Gastroesophageal sphincter (tissue), 4 donors: ENCODE data around the gene SLC25A15. TPM values are rescaled to one million over a fixed set of nuclear protein-coding genes. Genes with fewer than 3 reads are reported as not detected.
A peak's percentile ranks its signal among the peaks of the same experiment; 100 is the strongest.

ENCODE experiments used
- ATAC-seq: fragments of 150-250 bp; one replicate; pipeline ENCODE4 v1.9.1; 2016; ENCODE audit warnings: mild to moderate bottlenecking, moderate library complexity
- H3K27ac ChIP-seq, 4 donors: fragments of 200-600 bp; sonication (generic) in 3 of 4; 1 replicate in 3 of 4; 2 replicates in 1 of 4; pipeline ENCODE4 v1.5.1; 2016 to 2019
- H3K27me3 ChIP-seq: fragments of 200-600 bp; sonication (generic); one replicate; pipeline ENCODE4 v1.5.1; 2019
- H3K36me3 ChIP-seq, 2 donors: fragments of 200-600 bp; sonication (generic); one replicate each; pipeline ENCODE4 v1.5.1; 2019; ENCODE audit warnings: control low read depth in 1 of 2
- H3K4me1 ChIP-seq, 3 donors: fragments of 200-600 bp; sonication (generic); 1 replicate in 2 of 3; 2 replicates in 1 of 3; pipeline ENCODE4 v1.5.1; 2016 to 2019; ENCODE audit warnings: control low read depth in 2 of 3
- H3K4me3 ChIP-seq, 2 donors: fragments of 200-600 bp; sonication (generic); one replicate each; pipeline ENCODE4 v1.5.1; 2019; ENCODE audit warnings: mild to moderate bottlenecking in 1 of 2, moderate library complexity in 1 of 2
- H3K9me3 ChIP-seq, 3 donors: fragments of 200-600 bp; sonication (generic); one replicate each; pipeline ENCODE4 v1.5.1; 2017 to 2019; ENCODE audit warnings: control low read depth in 2 of 3
- CTCF ChIP-seq, 4 experiments: fragments of 200-600 bp in 2 of 4; fragments of 450-650 bp in 2 of 4; sonication (generic) in 1 of 4; IDR thresholded peaks; one replicate each; pipeline ENCODE4 v1.5.1; 2017 to 2019; ENCODE audit warnings: antibody characterized with exemption in 4 of 4, mild to moderate bottlenecking in 2 of 4, moderate library complexity in 2 of 4
- EP300 ChIP-seq: sonication (generic); formaldehyde crosslinking; IDR thresholded peaks from one replicate; pipeline ENCODE4 v1.6.1; 2017; ENCODE audit warnings: antibody characterized with exemption, mild to moderate bottlenecking
- POLR2A ChIP-seq, 2 donors: fragments of 450-650 bp; IDR thresholded peaks; one replicate each; pipeline ENCODE4 v1.6.1; 2017; ENCODE audit warnings: antibody characterized with exemption in 2 of 2, mild to moderate bottlenecking in 2 of 2, moderate library complexity in 1 of 2
- POLR2AphosphoS5 ChIP-seq: sonication (generic); formaldehyde crosslinking; IDR thresholded peaks from one replicate; pipeline ENCODE4 v1.6.1; 2017; ENCODE audit warnings: antibody characterized with exemption
- WGBS, 2 donors: methylation state at CpG; one replicate each; pipeline ENCODE4 v1.1.5; 2018; ENCODE audit warnings: low coverage in 1 of 2; 5-methylcytosine and 5-hydroxymethylcytosine counted together
- total RNA-seq, 4 donors: library from RNA; depleted of rRNA; stranded (reverse); fragments of >200 nt; gene quantifications; one replicate each; pipeline ENCODE4 v1.1.0, GENCODE V29; 2016

The SLC25A15 gene
- total RNA-seq, 4 donors from 2014 or later = 1.8 to 14.4 (median 3.0) TPM

DNA sequence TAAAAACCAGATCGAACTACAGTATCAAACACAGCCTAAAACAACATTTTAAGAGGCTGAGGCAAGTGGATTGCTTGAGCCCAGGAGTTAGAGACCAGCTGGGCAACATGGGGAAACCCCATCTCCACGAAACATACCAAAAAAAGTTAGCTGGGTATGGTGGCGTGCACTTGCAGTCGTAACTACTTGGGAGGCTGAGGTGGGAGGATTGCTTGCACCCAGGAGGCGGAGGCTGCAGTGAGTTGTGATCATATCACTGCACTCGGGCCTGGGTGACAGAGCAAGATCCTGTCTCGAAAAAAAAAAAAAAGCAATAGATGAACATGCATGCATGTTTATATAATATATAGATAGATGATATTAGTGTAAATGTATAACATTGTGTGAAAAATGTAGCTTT, 13.2 kb upstream of the SLC25A15 start:
- no peaks in the 10 kb centered on the region for H3K36me3 ChIP-seq
- H3K27ac ChIP-seq = no peak overlapping the region
- H3K9me3 ChIP-seq = no peaks in the 10 kb centered on the region
- no peak overlapping the region for H3K4me3 ChIP-seq
- no peak for ATAC-seq
- H3K27me3 ChIP-seq = no peaks in the 10 kb centered on the region
- no peak for TF ChIP-seq POLR2AphosphoS5
- TF ChIP-seq POLR2A (IDR thresholded peaks at IDR 0.05) = no peak
- peaks cover 0 to 11% (median 0%) of the 10 kb centered on the region in 3 donors for H3K4me1 ChIP-seq
- WGBS, 2 donors = 70 to 83% methylated on average over 2 to 7 of the region's 7 CpGs

- TF ChIP-seq POLR2AphosphoS5 (no peak), POLR2A (IDR thresholded peaks at IDR 0.05) (no peak), EP300 (no peak), CTCF (IDR thresholded peaks at IDR 0.05) (no peak)
- H3K27me3 ChIP-seq = no peaks in the 10 kb centered on the region
- H3K36me3 ChIP-seq = no peaks in the 10 kb centered on the region
- no peak overlapping the region for H3K27ac ChIP-seq
- WGBS, 2 donors = 57 to 67% methylated on average over 5 to 7 of the region's 7 CpGs
- no peaks in the 10 kb centered on the region for H3K9me3 ChIP-seq
- no peak overlapping the region for H3K4me3 ChIP-seq
- peaks cover 0 to 11% (median 0%) of the 10 kb centered on the region in 3 donors for H3K4me1 ChIP-seq
- peak; percentile 7 for ATAC-seq
Measured at GRCh38 chr13:40776681-40777165, 12.7 kb upstream of the SLC25A15 start.

DNA sequence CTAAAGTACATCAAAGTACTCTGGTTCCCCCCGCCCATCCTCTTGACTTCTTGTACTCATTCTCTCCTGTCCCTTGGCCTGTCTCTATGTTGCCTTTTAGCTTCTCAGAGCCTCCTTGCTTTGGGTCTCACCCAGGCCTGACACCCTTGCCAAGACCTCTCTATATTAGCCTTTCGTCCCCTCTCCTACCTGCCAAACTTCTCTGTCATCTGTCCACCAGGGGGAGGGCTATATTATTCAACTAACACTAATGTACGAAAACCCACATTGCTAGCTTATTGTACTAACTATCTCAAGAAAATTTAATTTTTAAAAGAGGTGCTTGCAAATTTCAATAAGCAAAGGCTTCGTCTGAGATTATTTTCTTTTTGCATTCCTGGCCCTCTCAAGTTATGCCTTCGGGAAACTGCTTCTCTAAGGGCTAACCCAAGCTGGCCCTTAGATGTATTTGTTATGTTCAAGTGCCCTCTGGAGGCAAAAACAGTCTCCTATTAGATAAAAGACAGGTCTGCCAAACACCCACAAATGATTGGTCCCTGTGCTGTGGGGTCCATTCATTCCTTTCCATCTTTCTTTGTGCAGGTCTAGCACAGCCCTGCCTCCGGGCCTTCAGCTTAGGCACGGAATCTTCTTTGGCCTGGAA, 12.1 kb upstream of the SLC25A15 start:
- no peaks in the 10 kb centered on the region for H3K27me3 ChIP-seq
- H3K9me3 ChIP-seq = no peaks in the 10 kb centered on the region
- H3K4me3 ChIP-seq = peak overlapping the region; percentile 15 to 26
- peak; percentile 77 for ATAC-seq
- peaks cover 0 to 11% (median 0%) of the 10 kb centered on the region in 3 donors for H3K4me1 ChIP-seq
- WGBS, 2 donors = 14 to 17% methylated on average over 6 to 7 of the region's 7 CpGs
- H3K27ac ChIP-seq = peak overlapping the region in 1 of 4 donors; percentile 13
- TF ChIP-seq POLR2A (IDR thresholded peaks at IDR 0.05) (no peak), CTCF (IDR thresholded peaks at IDR 0.05) (peak; percentile 49 to 68 (median 62))
- H3K36me3 ChIP-seq = no peaks in the 10 kb centered on the region

DNA sequence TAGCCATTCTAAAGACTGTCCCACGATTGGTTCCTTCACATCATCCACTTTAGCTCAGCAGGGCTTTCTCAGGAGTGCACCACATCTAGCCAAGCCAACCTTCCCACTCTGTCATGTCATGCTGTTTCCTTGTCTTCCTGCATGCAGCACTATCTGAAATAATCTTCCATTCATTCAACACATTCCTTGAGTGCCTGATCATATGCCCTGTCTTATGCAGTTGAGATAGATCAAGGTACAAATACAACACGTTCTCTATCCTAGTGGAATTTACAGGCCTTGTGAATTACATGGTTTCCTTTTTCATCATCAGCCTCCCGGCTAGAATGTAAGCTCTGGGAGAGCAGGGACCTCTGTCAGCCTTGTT, 11.6 kb upstream of the SLC25A15 start:
- ATAC-seq = no peak

GRCh38 chr13:40779049-40779448, 10.4 kb upstream of the SLC25A15 start:
- no peaks in the 10 kb centered on the region for H3K36me3 ChIP-seq
- no peak overlapping the region for H3K27ac ChIP-seq
- 24 to 36% methylated on average over 3 to 4 of the region's 4 CpGs for WGBS, 2 donors
- no peak overlapping the region for H3K4me3 ChIP-seq
- peaks cover 0 to 11% (median 0%) of the 10 kb centered on the region in 3 donors for H3K4me1 ChIP-seq
- TF ChIP-seq EP300 = no peak
- no peak for TF ChIP-seq POLR2A (IDR thresholded peaks at IDR 0.05)
- no peak for TF ChIP-seq CTCF (IDR thresholded peaks at IDR 0.05)
- TF ChIP-seq POLR2AphosphoS5 = no peak
- ATAC-seq = no peak
- H3K9me3 ChIP-seq = no peaks in the 10 kb centered on the region
- no peaks in the 10 kb centered on the region for H3K27me3 ChIP-seq

More for the DNA sequence above, 11.6 kb upstream of the SLC25A15 start:
- Histone ChIP-seq H3K4me3 (no peak overlapping the region), H3K27ac (peak overlapping the region in 1 of 4 donors; percentile 13), H3K36me3 (no peaks in the 10 kb centered on the region), H3K27me3 (no peaks in the 10 kb centered on the region), H3K9me3 (no peaks in the 10 kb centered on the region), H3K4me1 (peaks cover 0 to 11% (median 0%) of the 10 kb centered on the region in 3 donors)
- TF ChIP-seq CTCF (IDR thresholded peaks at IDR 0.05) (no peak), POLR2AphosphoS5 (no peak), POLR2A (IDR thresholded peaks at IDR 0.05) (no peak), EP300 (no peak)
- 26 to 41% methylated on average over 2 to 3 of the region's 3 CpGs for WGBS, 2 donors
